Endothelial cell of umbilical vein (primary cell): ENCODE results near the gene LEAP2.

Experiments used
- EZH2 ChIP-seq: IDR thresholded peaks from 2 replicates; pipeline ENCODE4 v1.6.1; 2012; ENCODE audit warnings: borderline replicate concordance, low read depth, mild to moderate bottlenecking, moderate library complexity, low read length, inconsistent platforms; ENCODE audit not compliant: severe bottlenecking
- POLR2AphosphoS5 ChIP-seq: IDR thresholded peaks from 2 replicates; pipeline ENCODE4 v1.6.1; 2012; ENCODE audit warnings: low read depth, mild to moderate bottlenecking, control low read depth, low read length, moderate library complexity; ENCODE audit not compliant: insufficient read depth

DNA sequence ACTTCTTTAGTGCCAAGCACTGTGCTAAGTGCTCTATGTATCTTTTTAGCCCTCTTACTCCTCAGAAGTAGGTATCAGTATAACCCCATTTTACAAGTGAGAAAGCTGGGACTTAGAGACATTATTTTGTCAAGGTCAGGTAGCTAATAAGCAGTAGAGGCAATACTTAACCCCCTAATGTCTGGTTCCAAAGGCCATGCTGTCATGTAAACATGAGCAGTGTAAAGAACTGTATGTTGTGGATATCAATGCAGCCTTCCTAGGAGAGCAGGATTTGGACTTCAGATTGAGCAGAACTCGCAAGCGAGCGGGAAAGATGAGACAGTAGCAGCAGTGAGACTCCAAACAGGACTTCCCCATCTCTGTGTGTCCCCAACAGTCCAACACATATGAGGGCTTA, 39.4 kb upstream of the LEAP2 start:
- TF ChIP-seq POLR2AphosphoS5, result no peak
- TF ChIP-seq EZH2, result no peak
